ENCODE measurements around the gene HDAC4. TPM values are rescaled to one million over a fixed set of nuclear protein-coding genes. Genes with fewer than 3 reads are reported as not detected.
A peak's percentile ranks its signal among the peaks of the same experiment; 100 is the strongest.

Gene HDAC4
- total RNA-seq, 4 donors from 2014 or later, result 51.4 to 107 (median 70.8) TPM

GRCh38 chr2:239008677-239009588 is 391.9 kb downstream of the HDAC4 start:
- 80% methylated on average over 35 of the region's 35 CpGs for WGBS
- no peak for TF ChIP-seq POLR2A (IDR thresholded peaks at IDR 0.05)
- TF ChIP-seq EP300 (IDR thresholded peaks at IDR 0.05), result no peak
- no peak for TF ChIP-seq CTCF (IDR thresholded peaks at IDR 0.05)
- no peak for TF ChIP-seq POLR2AphosphoS5 (IDR thresholded peaks at IDR 0.05)
- peak in 1 of 2 donors; percentile 45 for DNase-seq (ENCODE audit: low spot score in 2 of 2)
- no peak overlapping the region for H3K4me3 ChIP-seq
- no peaks in the 10 kb centered on the region for H3K36me3 ChIP-seq
- no peak overlapping the region for H3K27ac ChIP-seq
- peaks cover under 1% of the 10 kb centered on the region for H3K4me1 ChIP-seq
- no peaks in the 10 kb centered on the region for H3K9me3 ChIP-seq
- peaks cover 32% of the 10 kb centered on the region for H3K27me3 ChIP-seq

GRCh38 chr2:239008004-239008403 is 392.8 kb downstream of the HDAC4 start:
- H3K36me3 ChIP-seq, result no peaks in the 10 kb centered on the region
- H3K4me3 ChIP-seq, result no peak overlapping the region
- TF ChIP-seq CTCF (IDR thresholded peaks at IDR 0.05) (no peak), POLR2A (IDR thresholded peaks at IDR 0.05) (no peak), POLR2AphosphoS5 (IDR thresholded peaks at IDR 0.05) (no peak), EP300 (IDR thresholded peaks at IDR 0.05) (no peak)
- peaks cover 39% of the 10 kb centered on the region for H3K27me3 ChIP-seq
- 91% methylated on average over 12 of the region's 12 CpGs for WGBS
- H3K27ac ChIP-seq, result no peak overlapping the region
- H3K9me3 ChIP-seq, result no peaks in the 10 kb centered on the region
- peak in 1 of 2 donors; percentile 54 for DNase-seq (ENCODE audit: low spot score in 2 of 2)
- peaks cover 9% of the 10 kb centered on the region for H3K4me1 ChIP-seq

GRCh38 chr2:239006622-239007285 is 394.1 kb downstream of the HDAC4 start:
- Histone ChIP-seq H3K4me3 (no peak overlapping the region), H3K36me3 (no peaks in the 10 kb centered on the region), H3K27me3 (peaks cover 39% of the 10 kb centered on the region), H3K4me1 (peaks cover 12% of the 10 kb centered on the region), H3K27ac (no peak overlapping the region), H3K9me3 (peaks cover 4% of the 10 kb centered on the region)
- no peak for TF ChIP-seq EP300 (IDR thresholded peaks at IDR 0.05)
- TF ChIP-seq POLR2AphosphoS5 (IDR thresholded peaks at IDR 0.05), result no peak
- no peak for TF ChIP-seq CTCF (IDR thresholded peaks at IDR 0.05)
- no peak for TF ChIP-seq POLR2A (IDR thresholded peaks at IDR 0.05)
- no peak for DNase-seq (ENCODE audit: low spot score in 2 of 2)
- WGBS, result 83% methylated on average over 10 of the region's 10 CpGs

GRCh38 chr2:239005586-239005985 is 395.2 kb downstream of the HDAC4 start:
- peaks cover 39% of the 10 kb centered on the region for H3K27me3 ChIP-seq
- H3K4me3 ChIP-seq, result no peak overlapping the region
- TF ChIP-seq POLR2A (IDR thresholded peaks at IDR 0.05) (no peak), CTCF (IDR thresholded peaks at IDR 0.05) (no peak), EP300 (IDR thresholded peaks at IDR 0.05) (no peak), POLR2AphosphoS5 (IDR thresholded peaks at IDR 0.05) (no peak)
- H3K4me1 ChIP-seq, result peaks cover 12% of the 10 kb centered on the region
- no peaks in the 10 kb centered on the region for H3K36me3 ChIP-seq
- H3K27ac ChIP-seq, result no peak overlapping the region
- H3K9me3 ChIP-seq, result peaks cover 4% of the 10 kb centered on the region
- 65% methylated on average over 4 of the region's 4 CpGs for WGBS
- DNase-seq (ENCODE audit: low spot score in 2 of 2), result no peak
